GM18520 (cell line): ENCODE measurements around the gene SOBP.

Source experiments
- ATAC-seq: cut with Tn5 transposase; IDR thresholded peaks from one replicate; pipeline ENCODE4 v1.9.1; 2021; ENCODE audit not compliant: unreplicated experiment

SOBP gene

DNA sequence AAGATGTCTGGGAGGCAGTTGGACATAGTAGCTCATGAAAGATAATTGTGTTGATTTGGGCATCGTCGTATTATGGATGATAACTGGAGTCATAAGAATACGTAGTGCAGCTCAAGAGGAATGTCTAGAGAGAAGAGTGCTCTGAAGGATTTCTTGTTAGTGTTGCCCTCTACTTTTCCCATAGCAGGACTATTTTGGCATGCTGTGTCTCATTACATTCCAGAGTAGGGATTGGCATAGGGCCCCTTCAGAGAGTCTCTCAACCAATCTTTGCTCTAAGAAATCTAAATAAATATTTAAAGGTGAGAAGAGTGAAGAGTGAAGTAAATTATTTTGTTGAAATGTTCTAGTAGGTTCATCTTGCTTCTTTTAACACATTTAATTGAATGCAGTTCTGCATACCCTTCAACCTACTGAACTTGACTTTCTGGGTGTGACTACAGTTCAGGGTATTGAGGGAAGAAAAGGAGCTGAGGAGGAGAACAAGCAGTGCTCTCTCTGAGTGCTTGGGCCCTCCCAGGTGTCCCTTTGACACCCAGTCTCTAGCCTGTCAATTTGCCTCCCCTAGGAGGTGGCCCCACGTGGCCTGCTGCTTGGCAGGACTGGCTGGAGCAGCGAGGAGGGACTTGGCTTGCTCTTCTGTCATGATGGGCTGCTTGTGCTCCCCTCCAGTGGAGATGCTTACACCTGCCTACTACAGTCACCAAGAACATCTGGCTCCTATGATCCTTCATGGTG is 33.3 kb downstream of the SOBP start:
- ATAC-seq: no peak

DNA sequence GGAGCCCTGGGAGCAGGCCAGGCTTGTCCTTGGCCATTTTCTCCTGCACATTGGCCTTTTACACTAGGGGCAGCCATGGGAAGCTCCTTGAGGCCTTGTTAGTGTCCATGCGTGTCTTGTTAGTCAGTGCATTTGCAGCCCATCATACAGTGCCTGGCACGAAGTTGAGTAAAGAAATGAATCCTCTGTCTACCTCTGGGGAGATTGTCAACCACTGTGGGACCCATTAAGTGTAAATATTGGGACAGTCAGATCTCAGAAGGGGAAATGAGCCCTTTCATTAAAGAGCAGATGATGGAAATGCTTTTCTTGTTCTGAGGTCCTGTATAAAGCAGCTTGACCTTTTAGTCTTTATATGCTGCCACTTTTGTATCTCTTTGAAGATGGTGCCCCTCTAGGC is 33.9 kb downstream of the SOBP start:
- no peak for ATAC-seq

DNA sequence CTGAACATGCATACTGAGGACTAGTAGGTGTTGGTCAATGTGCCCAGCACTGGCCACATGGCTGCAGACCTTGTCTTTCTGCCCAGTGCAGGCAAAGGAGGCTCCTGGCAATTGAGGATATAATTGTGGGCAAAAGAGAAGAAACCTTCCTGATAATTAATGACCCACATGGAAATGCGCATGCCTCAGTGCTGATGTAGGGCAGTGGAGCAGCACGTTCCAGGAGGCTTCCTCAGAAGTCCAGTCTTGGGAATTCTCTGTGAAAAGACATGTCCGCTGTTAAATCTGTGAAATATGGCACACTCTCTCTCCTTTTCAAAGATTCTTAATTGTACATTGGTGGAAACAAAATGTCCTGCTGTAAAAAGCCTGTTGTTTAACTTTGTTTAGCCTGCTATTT is 34.7 kb downstream of the SOBP start:
- ATAC-seq: no peak

DNA sequence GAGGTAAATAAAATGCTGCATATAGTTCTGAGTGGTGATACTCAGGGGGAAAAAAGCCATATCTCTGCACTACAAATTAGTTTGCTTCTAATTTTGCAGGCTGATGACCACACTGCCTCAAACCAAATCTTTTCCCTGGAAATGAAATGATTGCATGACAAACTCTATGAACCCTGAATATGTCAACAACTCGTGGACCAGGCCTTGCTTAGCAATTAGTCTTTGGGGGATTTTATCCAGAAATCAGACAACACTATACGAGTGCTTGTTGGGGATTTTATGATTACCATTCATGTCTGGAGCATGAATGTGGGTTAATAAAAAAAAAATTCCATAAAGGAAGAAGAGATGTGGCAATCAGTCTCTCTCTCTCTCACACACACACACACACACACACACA is 42.0 kb downstream of the SOBP start:
- no peak for ATAC-seq

DNA sequence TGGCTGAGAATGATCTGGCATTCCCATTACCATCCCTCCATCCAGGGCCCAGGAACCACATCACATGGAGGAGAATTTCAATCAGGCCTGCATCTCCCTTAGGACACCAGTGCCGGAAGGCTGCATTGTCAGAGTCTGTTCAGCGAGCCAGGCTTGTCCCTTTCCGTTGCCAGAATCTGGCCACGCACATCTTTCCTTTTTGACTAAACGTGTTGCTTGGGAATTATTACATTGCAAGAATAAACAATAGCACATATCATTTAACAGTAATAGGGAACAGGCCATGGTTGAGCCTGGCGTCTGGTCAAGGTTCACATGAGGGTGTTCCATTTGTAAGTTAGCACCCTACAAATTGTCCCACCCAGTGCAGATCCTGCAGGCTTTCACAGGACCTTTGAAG is 42.8 kb downstream of the SOBP start:
- no peak for ATAC-seq

DNA sequence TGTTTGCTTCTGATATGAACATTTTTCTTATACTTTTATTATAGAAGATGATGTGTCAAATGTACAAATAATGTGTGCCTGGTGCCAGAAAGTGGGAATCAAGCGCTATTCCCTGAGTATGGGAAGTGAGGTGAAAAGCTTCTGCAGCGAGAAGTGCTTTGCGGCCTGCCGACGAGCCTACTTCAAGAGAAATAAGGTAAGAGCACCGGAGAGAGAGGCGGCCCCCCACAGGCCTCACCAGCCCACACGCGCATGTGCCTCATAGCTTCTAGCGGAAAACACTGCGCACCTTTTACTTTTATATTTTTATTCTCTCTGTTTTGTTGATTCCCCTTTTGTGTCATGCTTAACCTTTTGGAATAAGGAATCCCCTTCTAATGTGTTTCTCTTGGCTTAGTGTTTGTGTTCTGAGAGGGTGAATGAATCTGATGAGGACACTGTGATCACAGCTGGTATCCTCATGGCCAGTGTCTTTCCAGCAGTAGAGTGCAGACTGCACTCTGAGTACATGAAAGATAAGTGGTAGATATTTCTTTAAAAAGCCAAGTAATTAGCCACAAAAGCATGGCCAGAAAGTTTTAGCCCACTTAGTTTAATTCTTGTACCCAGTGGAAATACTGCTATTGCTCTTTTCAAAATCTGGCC is 43.6 kb downstream of the SOBP start:
- ATAC-seq: no peak

DNA sequence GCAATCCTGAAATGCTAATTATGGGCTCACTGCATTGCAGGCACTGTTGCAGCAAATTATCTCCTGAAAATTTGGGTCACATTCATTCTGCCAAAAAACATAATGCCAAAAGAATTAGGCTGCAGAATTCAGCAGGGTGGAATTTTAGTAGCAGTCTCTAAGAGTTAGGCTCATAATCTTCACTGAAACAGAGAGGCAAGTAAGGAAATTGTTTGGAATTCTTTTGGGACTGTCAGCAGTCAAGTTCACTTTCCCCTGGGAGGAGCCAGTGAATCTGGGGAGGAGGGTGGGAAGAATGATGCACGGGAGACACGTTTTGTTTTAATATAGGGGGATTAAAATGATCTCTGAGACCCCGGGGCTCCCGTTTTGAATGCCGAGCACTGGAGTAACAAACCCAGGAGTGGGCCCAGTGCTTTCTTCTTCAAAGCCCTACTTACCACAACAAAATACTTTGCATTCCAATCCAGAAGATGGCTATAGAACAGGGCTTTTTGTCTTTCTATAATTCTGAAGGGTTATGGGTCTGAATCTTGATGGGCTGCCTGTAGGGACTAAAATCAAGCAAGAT is 44.7 kb downstream of the SOBP start:
- ATAC-seq: no peak

DNA sequence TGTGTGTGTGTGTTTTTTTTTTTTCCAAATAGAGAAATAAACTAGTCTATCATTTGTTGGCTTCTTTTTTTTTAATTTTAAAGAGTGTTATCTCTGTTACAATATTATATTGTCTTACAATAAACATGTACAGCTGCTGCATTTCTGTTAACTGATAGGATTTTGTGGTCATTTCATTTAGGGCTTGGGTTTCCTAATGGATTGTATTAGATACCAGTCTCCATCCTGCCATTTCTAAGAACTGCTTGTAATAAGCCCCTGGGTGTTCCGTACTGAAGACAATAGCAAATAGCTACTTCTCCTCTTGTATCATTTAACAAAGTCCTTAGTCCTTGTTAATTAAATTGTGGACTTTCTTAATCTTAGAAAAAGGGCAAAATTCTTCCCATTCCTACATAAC is 45.7 kb downstream of the SOBP start:
- no peak for ATAC-seq

DNA sequence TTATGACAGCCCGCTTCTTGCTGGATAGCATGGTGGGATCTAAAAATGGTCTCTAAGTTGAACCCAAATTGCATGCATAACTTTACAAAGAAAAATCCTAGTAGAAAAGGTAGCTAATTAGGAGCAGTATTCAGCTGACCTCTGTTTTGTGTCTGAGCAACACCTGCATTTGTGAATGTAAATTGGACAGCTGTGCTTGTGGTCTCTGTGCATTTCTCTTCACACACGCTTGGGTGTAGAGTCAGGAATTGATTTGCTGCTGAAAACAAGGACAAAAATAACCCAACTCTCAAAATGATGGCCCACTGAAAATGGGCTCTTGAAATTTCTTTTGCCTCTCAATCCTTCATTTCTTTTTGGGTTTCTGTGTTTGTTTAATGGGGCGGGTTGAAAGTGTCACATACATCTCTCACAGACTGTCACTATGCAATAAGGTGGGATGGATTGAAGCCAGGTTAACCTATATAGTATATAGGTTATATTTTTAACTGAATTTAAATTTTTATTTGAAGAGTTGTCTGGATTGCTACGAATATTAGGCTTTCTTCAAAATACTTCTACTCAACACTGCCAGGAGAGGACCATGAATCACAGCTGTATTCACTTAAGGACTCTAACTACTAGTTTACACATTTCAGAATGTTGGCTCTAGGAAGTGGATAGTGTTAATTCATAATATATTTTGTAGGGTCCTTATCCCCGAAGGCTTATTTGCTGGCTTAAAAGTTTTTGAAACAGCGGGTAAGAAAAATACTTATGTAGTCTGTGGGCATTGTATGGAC is 46.5 kb downstream of the SOBP start:
- ATAC-seq: no peak

DNA sequence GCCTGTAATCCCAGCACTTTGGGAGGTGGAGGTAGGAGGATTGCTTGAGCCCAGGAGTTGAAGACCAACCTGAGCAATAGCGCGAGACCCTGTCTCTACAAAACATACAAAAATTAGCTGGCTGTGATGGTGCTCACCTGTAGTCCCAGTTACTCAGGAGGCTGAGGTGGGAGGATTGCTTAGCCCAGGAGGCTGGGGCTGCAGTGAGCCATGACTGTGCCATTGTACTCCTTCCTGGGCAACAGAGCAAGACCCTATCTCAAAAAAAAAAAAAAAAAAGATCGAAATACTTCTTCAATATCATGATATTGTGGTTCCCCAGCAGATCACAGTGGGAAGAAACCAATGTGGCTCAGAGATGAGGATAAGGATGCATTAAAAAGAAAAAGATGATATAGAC is 47.6 kb downstream of the SOBP start:
- ATAC-seq: no peak

DNA sequence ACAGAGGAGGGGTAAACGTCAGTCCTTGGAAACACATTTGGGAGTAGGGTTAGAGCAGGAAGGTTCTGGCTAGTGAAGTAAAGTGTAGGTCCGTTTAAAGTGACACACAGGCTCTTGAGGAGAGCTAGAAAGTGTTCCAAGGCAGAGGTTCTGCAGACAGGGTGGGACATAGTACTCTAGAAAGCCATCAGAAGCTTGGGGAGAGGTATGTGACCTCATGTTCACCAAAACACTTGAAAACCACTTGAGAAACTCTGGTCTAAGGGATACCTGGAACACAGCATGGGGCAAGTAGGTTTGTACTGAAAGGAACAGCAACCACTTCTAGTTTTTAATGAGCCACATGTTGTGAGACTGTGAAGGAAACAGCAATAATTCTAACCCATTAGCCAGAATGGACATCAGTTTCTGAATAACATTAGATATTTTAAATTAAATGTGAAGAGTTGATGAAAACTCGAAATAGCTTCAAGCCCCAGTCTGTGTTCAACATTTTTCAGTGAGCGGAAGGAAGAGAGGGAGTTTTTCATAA is 49.0 kb downstream of the SOBP start:
- no peak for ATAC-seq

DNA sequence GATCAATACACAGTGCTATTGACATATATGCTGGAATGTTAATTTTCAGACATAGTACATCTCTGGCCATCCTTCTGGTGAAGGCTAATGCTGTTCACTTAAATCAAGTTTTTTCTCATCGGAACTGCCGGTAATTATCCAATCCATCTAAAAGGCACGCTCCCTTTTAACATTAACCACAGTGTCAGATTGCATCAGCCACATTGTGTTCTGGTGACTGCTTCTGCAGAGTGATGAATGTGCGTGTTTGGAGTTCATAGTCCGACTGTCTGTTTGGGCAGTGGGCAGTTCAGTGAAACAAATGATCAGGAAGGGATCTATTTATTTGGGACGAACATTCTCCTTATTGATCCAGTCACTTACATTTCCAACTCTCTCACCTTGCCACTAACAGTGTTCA is 49.5 kb downstream of the SOBP start:
- ATAC-seq: no peak

DNA sequence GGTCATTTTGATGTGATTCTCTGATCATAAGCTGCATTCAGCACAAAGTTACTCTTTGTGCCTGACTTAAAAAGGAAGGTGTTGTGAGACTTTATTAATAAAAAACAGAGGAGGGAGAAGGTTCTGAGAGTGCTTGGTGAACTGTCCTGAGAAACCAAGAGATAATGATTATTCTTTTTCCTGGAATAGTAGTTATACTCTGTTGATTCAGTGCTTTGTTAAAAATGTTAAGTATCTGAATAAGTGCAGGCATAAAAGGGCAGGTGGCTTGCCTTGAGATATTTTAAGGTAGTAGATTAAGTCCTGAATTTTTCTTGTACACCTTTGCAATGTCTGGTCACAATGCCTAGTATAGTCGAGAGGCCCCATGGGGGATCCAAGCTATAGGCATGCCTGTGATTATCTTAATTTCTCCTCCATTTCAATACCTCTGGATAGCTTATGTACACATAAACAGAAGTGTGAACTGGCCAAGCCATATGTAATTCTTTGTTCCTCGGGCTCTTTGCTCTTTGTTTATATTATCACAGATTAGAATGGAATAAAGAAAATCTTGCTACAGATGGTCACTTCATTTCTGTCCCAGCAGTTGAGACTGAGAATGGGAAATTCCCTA is 50.0 kb downstream of the SOBP start:
- no peak for ATAC-seq

DNA sequence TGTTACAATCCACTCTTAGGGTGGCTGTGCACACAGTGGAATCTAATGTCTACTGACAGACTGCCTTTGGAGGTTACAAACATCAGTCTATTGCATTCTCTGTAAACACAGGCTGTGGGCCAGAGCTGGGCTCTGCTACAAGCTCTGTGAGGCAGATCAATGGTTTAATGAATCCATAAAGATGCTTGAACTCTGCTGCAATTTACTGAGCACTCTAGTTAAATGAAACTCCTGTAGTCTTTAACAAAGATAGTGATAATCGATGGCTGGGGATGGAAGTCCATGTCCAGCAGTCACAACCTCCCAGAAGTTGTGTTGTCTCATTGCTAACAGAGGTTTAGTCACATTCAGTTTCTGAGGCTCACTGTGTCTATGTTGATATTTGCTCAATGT is 50.5 kb downstream of the SOBP start:
- ATAC-seq: no peak

DNA sequence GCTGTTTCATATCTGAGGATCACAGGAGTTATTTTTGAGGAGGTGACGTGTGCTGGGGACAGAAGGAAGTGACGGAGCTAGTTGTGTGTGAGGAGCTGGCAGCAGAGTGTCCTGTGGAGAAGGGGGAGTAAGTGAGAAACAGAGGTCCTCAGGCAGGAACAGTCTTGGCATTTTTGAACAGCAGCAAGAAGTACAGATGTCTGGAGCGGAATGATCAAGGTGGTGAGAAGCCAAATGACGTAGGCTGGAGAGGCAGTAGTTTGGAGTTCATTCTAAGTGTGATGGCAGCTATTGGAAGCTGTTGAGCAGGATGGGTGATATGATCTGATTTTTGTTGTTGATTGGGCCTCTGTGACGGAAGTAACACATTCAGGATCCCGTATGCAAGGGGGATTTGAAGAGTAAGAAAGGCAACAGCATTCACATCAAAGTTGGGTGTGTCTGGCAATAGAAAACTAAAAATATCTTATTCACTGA is 52.3 kb downstream of the SOBP start:
- ATAC-seq: no peak

DNA sequence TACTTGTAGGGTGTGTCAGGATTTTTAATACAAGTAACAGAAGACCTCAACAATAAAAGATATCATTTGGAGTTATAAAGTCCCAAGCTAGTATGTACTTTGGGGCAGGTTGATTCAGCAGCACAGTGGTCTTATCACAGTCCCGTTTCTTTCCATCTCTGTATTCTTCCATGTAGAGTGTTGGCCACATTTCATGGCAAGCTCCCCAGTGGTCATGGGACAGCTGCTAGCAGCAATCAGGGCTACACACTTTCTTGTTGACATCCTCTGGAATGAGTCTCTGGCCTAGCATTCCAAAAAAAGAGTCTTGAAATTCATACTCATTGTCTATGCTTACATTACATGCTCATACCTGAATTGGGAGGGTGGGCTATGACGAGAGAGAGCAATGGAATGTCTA is 53.2 kb downstream of the SOBP start:
- no peak for ATAC-seq

DNA sequence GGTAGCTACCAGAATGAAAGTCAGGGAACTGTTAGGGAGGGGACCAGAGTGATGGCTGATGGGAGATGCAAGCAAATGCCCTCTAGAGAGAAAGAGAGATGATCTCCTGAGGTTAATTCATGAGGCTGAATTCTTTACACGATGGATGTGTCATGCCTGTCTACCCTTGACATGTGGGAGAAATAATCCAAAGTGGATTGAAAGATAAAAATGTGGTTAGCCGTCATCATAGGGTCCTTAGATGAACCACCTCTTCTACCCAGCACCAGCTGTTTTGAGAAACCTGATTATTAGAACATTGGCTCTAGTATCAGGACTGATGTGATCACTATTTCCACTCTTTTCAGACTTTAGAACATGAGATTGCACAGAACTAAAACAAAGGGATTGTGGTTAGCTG is 53.6 kb downstream of the SOBP start:
- ATAC-seq: no peak

DNA sequence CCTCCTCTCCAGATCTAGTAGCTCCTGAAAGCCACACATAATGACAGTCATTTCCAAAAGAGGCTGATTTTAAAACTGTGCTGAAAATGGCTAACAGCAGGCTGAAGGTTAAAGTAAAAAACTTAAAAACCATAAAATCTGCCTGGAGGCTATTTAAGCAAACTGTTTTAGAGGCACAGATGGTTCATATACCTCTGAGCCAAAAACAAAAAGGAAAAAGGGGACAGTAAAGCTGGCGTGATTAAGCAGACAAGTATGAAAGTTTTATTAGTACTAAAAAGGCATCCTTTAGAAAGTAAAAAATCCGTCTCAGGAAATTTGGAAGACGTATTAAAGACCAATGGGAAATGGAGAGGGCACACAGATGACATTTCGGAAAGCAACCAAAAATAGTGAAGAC is 55.8 kb downstream of the SOBP start:
- no peak for ATAC-seq

DNA sequence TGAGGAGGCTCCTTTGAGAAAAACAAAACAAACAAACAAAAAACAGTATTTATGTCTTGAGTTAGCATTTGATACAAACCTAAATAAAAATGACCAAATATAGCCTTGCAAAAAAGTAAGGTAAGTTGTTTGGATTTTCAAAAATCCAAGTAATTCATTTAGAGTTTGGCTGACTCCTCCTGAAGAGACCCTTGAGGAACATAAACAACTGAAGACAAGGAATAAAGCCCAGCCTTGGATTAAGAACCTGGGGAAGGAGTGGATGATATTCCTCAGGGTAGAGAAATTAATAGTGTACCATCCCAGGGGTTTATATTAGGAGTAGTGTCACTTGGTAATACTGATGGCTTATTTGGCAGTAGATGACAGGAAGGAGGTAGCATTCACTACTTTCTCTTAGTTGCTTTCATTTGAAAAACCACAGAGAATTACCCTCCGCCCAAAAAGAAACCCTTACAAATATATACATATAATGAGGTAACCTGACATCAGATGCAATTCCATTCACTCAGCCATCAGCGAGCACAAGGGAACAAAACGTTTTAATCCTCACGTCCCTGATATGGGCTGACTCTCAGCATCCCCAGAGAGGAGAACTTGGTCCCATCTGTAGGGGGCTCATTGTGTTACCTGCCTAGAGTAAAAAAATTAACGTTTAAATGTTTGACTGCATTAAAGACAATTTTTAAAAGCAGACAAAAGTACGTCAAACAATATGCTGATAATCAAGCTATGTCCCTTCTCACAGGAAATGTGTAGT is 57.0 kb downstream of the SOBP start:
- no peak for ATAC-seq

DNA sequence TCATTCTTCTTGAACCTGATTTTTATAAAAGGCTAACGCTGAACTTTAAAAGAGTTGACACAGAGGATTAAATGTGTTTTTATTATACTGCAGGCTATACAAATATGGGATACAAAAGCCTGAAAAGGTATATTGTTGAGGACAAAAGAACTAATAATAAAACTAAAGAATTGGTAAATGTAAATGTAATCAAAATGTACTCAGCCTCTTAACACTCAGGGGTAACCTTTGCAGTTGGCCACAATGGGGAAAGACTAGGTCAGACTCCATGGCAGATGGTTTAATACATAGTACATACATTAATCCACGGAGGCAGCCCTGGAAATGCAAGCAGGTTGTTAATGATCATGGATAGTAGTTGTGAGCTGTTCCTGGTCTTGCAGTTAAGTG is 57.5 kb downstream of the SOBP start:
- no peak for ATAC-seq
